ENCODE measurements around the gene PLEKHA5. TPM values are rescaled to one million over a fixed set of nuclear protein-coding genes. Genes with fewer than 3 reads are reported as not detected.

PLEKHA5 gene
- total and polyA plus RNA-seq, 2 of the 4 experiments (the other 2 are of a cell fraction), result 5.3 to 12.2 TPM

DNA sequence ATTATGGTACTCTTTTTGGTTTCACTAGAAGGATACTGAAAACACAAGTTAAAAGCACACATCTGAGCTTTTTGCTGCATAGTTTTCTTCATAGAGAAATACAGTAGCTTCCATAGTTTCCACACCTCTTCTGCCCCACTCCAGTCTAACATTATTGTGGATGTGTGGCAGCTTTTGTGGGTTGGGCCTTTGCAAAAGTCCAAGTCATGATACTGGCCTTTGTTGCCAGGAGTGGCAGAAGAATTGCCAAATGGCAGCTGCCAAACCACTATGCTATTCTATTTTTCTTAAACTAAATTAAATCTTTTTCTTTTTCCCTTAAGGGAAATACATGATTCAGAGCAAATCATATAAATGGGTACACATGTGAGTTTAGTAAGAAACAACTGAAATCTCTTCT is 114.8 kb downstream of the PLEKHA5 start:
- ChIA-PET POLR2A (ENCODE audit: unreplicated experiment) (no interaction called here), CTCF (no interaction called here)
- Histone ChIP-seq H4K91ac (ENCODE audit: insufficient read depth, low read depth, low read length) (no peak overlapping the region), H3K4me1 (ENCODE audit: control insufficient read depth, insufficient read depth, low read length) (peaks cover 3% of the 10 kb centered on the region), H2BK120ac (ENCODE audit: low read depth, low read length) (no peak overlapping the region), H3K23ac (ENCODE audit: low read depth, low read length) (peak overlapping the region; percentile 42; the same call in 1 of the 2 replicates), H3K4me2 (ENCODE audit: low read depth, low read length) (no peak overlapping the region), H3K9me3 (ENCODE audit: control insufficient read depth, insufficient read depth, low read length) (no peaks in the 10 kb centered on the region), H3K4ac (ENCODE audit: low read depth, low read length) (no peak overlapping the region), H3K4me3 (ENCODE audit: insufficient read depth, low read depth, low read length) (no peak overlapping the region), H2BK5ac (ENCODE audit: low read depth, low read length, poor library complexity, severe bottlenecking) (no peak overlapping the region), H2AK9ac (replicated peaks; ENCODE audit: low read depth, low read length, poor library complexity) (no peak overlapping the region), H2BK15ac (ENCODE audit: low read depth, low read length) (no peak overlapping the region; the same call in 2 of the 3 replicates), H2AFZ (replicated peaks; ENCODE audit: low read length, poor library complexity) (no peak overlapping the region), H3K18ac (ENCODE audit: low read depth, low read length) (no peak overlapping the region), H3K36me3 (ENCODE audit: control insufficient read depth, insufficient read depth, low read length) (0 out of 2 replicates have a peak, but pooled peaks cover 1% of the 10 kb centered on the region), H4K8ac (ENCODE audit: low read depth in 2 of 2, low read length in 2 of 2) (no peak overlapping the region), H3K79me1 (ENCODE audit: low read depth in 1 of 2, low read length in 2 of 2) (peaks cover 15 to 28% of the 10 kb centered on the region in 2 experiments; a peak in 3 of 4 replicates), H3K9ac (ENCODE audit: low read depth, low read length) (no peak overlapping the region), H2BK20ac (ENCODE audit: low read depth, low read length) (no peak overlapping the region), H4K20me1 (ENCODE audit: insufficient read depth, low read length) (peaks cover 3% of the 10 kb centered on the region; the same call in 1 of the 2 replicates), H3K27ac (ENCODE audit: insufficient read depth, low read length) (no peak overlapping the region), H3K14ac (replicated peaks; ENCODE audit: low read depth, low read length) (no peak overlapping the region), H4K5ac (ENCODE audit: low read depth, low read length) (no peak overlapping the region), H3K56ac (ENCODE audit: extremely low read depth, insufficient read depth, low read length) (no peak overlapping the region), H3K27me3 (ENCODE audit: control insufficient read depth, insufficient read depth, low read length) (no peaks in the 10 kb centered on the region), H2AK5ac (ENCODE audit: low read depth, low read length) (no peak overlapping the region), H3K9me1 (ENCODE audit: insufficient read depth, low read length) (0 out of 2 replicates have a peak, but pooled peaks cover 4% of the 10 kb centered on the region)
- in situ Hi-C loops (cut with MboI; ENCODE audit: low sequenced_read_pairs) (no loop called here), dilution Hi-C loops (cut with HindIII; ENCODE audit: low sequenced_read_pairs, unreplicated experiment) (no loop called here), intact Hi-C loops (cut with micrococcal nuclease) (no loop called here)
- no TSS peak for BruUV-seq (replicated peaks)
- TF ChIP-seq, protein P1, sequence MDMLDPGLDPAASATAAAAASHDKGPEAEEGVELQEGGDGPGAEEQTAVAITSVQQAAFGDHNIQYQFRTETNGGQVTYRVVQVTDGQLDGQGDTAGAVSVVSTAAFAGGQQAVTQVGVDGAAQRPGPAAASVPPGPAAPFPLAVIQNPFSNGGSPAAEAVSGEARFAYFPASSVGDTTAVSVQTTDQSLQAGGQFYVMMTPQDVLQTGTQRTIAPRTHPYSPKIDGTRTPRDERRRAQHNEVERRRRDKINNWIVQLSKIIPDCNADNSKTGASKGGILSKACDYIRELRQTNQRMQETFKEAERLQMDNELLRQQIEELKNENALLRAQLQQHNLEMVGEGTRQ (IDR thresholded peaks at IDR 0.05; ENCODE audit: low read depth, low read length), result no peak
- no peak for TF ChIP-seq RFX5 (IDR thresholded peaks at IDR 0.05; ENCODE audit: low read depth, low read length)
- TF ChIP-seq, protein P2, sequence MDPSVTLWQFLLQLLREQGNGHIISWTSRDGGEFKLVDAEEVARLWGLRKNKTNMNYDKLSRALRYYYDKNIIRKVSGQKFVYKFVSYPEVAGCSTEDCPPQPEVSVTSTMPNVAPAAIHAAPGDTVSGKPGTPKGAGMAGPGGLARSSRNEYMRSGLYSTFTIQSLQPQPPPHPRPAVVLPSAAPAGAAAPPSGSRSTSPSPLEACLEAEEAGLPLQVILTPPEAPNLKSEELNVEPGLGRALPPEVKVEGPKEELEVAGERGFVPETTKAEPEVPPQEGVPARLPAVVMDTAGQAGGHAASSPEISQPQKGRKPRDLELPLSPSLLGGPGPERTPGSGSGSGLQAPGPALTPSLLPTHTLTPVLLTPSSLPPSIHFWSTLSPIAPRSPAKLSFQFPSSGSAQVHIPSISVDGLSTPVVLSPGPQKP (IDR thresholded peaks at IDR 0.05; ENCODE audit: borderline replicate concordance, low read depth, low read length), result no peak
- no peak for TF ChIP-seq SMC3 (IDR thresholded peaks at IDR 0.05; ENCODE audit: low read depth, low read length)
- no peak for TF ChIP-seq MXI1 (IDR thresholded peaks at IDR 0.05; ENCODE audit: borderline replicate concordance, low read depth, low read length)
- no peak for TF ChIP-seq MAZ (IDR thresholded peaks at IDR 0.05; ENCODE audit: borderline replicate concordance, low read depth, low read length)
- no peak for TF ChIP-seq NFE2L2 (IDR thresholded peaks at IDR 0.05; ENCODE audit: low read depth, low read length)
- TF ChIP-seq BHLHE40 (IDR thresholded peaks at IDR 0.05; ENCODE audit: low read depth, low read length), result no peak
- TF ChIP-seq, protein P3, sequence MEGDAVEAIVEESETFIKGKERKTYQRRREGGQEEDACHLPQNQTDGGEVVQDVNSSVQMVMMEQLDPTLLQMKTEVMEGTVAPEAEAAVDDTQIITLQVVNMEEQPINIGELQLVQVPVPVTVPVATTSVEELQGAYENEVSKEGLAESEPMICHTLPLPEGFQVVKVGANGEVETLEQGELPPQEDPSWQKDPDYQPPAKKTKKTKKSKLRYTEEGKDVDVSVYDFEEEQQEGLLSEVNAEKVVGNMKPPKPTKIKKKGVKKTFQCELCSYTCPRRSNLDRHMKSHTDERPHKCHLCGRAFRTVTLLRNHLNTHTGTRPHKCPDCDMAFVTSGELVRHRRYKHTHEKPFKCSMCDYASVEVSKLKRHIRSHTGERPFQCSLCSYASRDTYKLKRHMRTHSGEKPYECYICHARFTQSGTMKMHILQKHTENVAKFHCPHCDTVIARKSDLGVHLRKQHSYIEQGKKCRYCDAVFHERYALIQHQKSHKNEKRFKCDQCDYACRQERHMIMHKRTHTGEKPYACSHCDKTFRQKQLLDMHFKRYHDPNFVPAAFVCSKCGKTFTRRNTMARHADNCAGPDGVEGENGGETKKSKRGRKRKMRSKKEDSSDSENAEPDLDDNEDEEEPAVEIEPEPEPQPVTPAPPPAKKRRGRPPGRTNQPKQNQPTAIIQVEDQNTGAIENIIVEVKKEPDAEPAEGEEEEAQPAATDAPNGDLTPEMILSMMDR (conservative IDR thresholded peaks at IDR 0.05; ENCODE audit: low read depth, low read length), result no peak
- no peak for TF ChIP-seq CHD1 (IDR thresholded peaks at IDR 0.05; ENCODE audit: low read depth, low read length)
- no peak for TF ChIP-seq FOS (IDR thresholded peaks at IDR 0.05; ENCODE audit: low read depth, low read length)
- no peak for TF ChIP-seq CEBPB (IDR thresholded peaks at IDR 0.05; ENCODE audit: low read depth, low read length)
- DNase-seq (no peak), ATAC-seq (ENCODE audit: low read depth) (no peak)

All from IMR-90 (cell line).